ENCODE measurements around the gene PRSS3. TPM values are rescaled to one million over a fixed set of nuclear protein-coding genes. Genes with fewer than 3 reads are reported as not detected.
A peak's percentile ranks its signal among the peaks of the same experiment; 100 is the strongest.
"Not testable (repeated sequence)": the region's sequence is repeated elsewhere in the genome, so short reads cannot be mapped to it uniquely, and the experiment has no call there.

PRSS3 gene
- not detected for total RNA-seq (ENCODE audit: unreplicated experiment)
- long read RNA-seq = 0 reads

DNA sequence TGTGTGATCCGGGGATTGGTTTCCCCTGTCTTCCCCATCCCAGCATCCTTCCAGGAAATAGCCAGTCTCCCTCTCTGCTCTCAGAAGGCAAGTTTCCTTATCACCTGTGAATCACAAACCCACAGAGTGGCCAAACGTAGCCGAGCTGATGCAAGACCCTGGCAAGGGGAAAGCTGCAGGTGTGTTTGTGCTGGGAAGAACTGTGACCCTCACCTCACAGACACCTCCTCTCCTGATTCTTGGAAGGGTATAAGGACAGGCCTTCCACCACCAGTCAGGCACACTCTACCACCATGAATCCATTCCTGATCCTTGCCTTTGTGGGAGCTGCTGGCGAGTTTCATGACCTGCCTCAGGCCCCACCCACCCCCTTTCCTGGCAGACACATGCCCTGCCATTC, at the start of gene PRSS3:
PRSS3 (plus strand) TSS at position 281 of the 400 bp plus-strand sequence; CDS start at position 294, 13 bp downstream.
- no peak for TF ChIP-seq CTCF (IDR thresholded peaks at IDR 0.05; ENCODE audit: partially characterized antibody, unreplicated experiment)
- H3K4me1 Mint-ChIP-seq (ENCODE audit: low read depth, unreplicated experiment) = peaks cover 2% of the 10 kb centered on the region
- H3K4me3 Mint-ChIP-seq (ENCODE audit: unreplicated experiment) = no peak within 1 kb of the TSS
- H3K9me3 Mint-ChIP-seq (ENCODE audit: unreplicated experiment) = peaks cover 6% of the 10 kb centered on the region
- no peak within 1 kb of the TSS for H3K27ac Mint-ChIP-seq (ENCODE audit: unreplicated experiment)
- peaks cover 11% of the 10 kb centered on the region for H3K36me3 Mint-ChIP-seq (ENCODE audit: unreplicated experiment)
- H3K27me3 Mint-ChIP-seq (ENCODE audit: unreplicated experiment) = peaks cover 7% of the 10 kb centered on the region
- no peak for DNase-seq

DNA sequence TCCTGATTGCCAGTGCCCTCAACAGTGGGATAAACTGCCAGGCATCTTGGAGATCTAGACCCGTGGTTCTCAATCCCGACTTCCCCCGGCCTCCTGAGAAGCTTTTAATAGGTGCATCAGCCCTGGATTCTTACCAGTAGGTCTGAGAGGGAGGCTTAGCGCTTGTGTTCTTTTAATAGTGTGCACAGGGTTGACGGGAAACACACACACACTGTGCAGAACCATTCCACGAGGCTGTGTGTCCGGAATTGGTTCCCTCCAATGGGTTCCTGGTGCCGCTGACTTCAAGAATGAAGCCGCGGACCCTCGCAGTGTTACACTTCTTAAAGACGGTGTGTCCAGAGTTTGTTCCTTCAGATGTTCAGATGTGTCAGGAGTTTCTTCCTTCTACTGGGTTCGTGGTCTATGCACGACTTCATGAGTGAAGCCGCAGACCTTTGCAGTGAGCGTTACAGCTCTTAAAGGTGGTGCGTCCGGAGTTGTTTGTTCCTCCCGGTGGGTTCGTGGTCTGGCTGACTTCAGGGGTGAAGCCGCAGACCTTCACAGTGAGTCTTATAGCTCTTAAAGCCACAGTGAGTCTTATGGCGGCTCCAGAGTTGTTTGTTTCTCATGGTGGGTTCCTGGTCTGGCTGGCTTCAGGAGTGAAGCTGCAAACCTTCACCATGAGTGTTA, 46.6 kb upstream of the PRSS3 start:
- Mint-ChIP-seq H3K36me3 (ENCODE audit: unreplicated experiment) (peaks cover 3% of the 10 kb centered on the region), H3K27me3 (ENCODE audit: unreplicated experiment) (peaks cover 8% of the 10 kb centered on the region), H3K9me3 (ENCODE audit: unreplicated experiment) (peaks cover 2% of the 10 kb centered on the region), H3K4me3 (ENCODE audit: unreplicated experiment) (no peak overlapping the region), H3K4me1 (ENCODE audit: low read depth, unreplicated experiment) (peaks cover 2% of the 10 kb centered on the region), H3K27ac (ENCODE audit: unreplicated experiment) (no peak overlapping the region)
- no peak for DNase-seq
- TF ChIP-seq CTCF (IDR thresholded peaks at IDR 0.05; ENCODE audit: partially characterized antibody, unreplicated experiment) = no peak

DNA sequence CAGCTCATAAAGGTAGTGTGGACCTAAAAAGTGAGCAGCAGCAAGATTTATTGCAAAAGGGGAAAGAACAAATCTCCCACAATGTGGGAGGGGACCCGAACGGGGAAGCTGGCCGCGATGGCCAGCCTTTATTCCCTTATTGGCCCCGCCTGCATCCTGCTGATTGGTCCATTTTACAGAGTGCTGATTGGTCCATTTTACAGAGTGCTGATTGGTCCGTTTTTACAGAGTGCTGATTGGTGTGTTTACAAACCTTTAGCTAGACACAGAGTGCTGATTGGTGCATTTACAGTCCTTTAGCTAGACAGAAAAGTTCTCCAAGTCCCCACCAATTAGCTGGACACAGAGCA, 46.1 kb upstream of the PRSS3 start:
- H3K4me1 Mint-ChIP-seq (ENCODE audit: low read depth, unreplicated experiment); H3K4me3 Mint-ChIP-seq (ENCODE audit: unreplicated experiment); H3K27ac Mint-ChIP-seq (ENCODE audit: unreplicated experiment); DNase-seq; H3K27me3 Mint-ChIP-seq (ENCODE audit: unreplicated experiment); H3K36me3 Mint-ChIP-seq (ENCODE audit: unreplicated experiment); H3K9me3 Mint-ChIP-seq (ENCODE audit: unreplicated experiment): not testable (repeated sequence)

DNA sequence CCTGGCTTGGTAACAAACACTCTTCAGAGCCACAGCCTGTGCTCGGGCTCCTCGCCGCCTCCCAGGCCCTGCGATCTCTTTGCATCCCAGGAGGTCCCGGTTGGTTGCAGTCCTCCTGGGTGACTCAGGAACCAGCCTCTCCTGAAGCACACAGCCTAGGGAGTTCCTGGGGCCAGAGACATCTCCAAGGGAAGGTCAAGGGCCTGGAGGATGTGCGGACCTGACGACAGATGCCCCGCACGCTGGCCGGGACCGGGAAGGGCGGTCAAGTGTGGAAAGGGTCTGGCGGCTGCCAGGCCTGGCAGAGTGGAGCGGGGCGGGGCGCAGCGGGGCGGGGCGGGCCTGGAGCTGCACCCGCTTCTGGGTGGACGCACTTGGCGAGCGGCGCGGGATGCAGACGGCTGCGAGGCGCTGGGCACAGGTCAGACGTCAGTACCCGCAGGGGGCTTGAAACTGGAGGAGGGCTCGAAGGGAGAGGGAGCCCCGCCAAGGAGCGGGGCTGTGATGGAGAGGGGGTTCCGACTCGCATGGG, 45.0 kb upstream of the PRSS3 start:
- TF ChIP-seq CTCF (IDR thresholded peaks at IDR 0.05; ENCODE audit: partially characterized antibody, unreplicated experiment) = no peak
- Mint-ChIP-seq H3K36me3 (ENCODE audit: unreplicated experiment) (no peaks in the 10 kb centered on the region), H3K27ac (ENCODE audit: unreplicated experiment) (no peak overlapping the region), H3K27me3 (ENCODE audit: unreplicated experiment) (peaks cover 8% of the 10 kb centered on the region), H3K4me1 (ENCODE audit: low read depth, unreplicated experiment) (peaks cover 2% of the 10 kb centered on the region), H3K4me3 (ENCODE audit: unreplicated experiment) (peak overlapping the region; percentile 59), H3K9me3 (ENCODE audit: unreplicated experiment) (peaks cover 2% of the 10 kb centered on the region)
- DNase-seq = peak; percentile 52

DNA sequence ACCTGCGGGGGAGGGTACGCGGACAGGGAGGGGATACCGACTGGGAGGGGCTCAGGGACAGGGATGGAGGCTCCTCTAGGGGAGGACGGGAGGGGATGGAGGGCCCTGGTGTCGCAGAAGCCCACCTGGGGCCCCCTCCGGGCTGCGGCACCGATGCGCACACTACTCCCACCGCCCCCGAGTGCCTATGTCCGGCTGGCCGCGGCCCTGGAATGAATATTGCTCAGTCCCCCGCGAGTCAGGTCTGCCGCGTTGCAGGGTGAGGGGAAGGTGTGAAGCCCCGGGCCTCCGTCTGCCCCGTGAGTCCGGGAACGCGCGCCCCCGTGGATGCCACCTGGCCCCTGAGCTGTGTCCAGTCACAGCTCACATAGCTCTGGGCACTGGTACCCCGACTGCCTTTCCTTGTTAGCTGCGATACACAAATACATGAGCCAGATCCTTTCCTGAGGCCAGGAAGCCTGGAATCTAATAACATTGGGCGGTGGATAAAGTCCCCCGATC, 44.5 kb upstream of the PRSS3 start:
- TF ChIP-seq CTCF (IDR thresholded peaks at IDR 0.05; ENCODE audit: partially characterized antibody, unreplicated experiment) = no peak
- Mint-ChIP-seq H3K4me3 (ENCODE audit: unreplicated experiment) (peak overlapping the region; percentile 74), H3K27me3 (ENCODE audit: unreplicated experiment) (peaks cover 8% of the 10 kb centered on the region), H3K4me1 (ENCODE audit: low read depth, unreplicated experiment) (peaks cover 2% of the 10 kb centered on the region), H3K9me3 (ENCODE audit: unreplicated experiment) (peaks cover 2% of the 10 kb centered on the region), H3K27ac (ENCODE audit: unreplicated experiment) (no peak overlapping the region), H3K36me3 (ENCODE audit: unreplicated experiment) (no peaks in the 10 kb centered on the region)
- peak; percentile 39 for DNase-seq

Measured in glutamatergic neuron (in vitro differentiated cells).